ENCODE results near the gene RUBCN.
"Not testable (repeated sequence)": the region's sequence is repeated elsewhere in the genome, so short reads cannot be mapped to it uniquely, and the experiment has no call there.

DNA sequence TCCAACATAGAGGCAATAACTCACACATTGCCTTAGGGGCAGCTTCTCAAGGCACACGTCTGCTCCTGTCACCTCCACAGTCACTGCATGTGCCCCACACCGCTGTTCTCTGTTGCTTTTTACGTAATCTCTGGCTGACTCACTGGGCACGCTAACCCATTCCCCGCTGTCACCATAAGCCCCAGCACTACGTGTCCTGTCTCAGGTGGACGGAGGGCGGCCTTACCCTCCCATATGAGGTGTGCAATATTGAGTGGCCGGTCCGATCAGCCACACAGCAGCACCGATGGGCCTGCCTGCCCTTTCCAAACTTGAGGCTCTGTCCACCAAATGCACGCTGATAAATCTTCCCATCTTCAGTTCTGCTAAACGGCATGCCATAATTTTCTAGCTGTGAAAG, 115.2 kb downstream of the RUBCN start:
- TF ChIP-seq, protein P1, sequence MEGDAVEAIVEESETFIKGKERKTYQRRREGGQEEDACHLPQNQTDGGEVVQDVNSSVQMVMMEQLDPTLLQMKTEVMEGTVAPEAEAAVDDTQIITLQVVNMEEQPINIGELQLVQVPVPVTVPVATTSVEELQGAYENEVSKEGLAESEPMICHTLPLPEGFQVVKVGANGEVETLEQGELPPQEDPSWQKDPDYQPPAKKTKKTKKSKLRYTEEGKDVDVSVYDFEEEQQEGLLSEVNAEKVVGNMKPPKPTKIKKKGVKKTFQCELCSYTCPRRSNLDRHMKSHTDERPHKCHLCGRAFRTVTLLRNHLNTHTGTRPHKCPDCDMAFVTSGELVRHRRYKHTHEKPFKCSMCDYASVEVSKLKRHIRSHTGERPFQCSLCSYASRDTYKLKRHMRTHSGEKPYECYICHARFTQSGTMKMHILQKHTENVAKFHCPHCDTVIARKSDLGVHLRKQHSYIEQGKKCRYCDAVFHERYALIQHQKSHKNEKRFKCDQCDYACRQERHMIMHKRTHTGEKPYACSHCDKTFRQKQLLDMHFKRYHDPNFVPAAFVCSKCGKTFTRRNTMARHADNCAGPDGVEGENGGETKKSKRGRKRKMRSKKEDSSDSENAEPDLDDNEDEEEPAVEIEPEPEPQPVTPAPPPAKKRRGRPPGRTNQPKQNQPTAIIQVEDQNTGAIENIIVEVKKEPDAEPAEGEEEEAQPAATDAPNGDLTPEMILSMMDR (IDR thresholded peaks at IDR 0.05): not testable (repeated sequence)
- TF ChIP-seq POLR2A (IDR thresholded peaks at IDR 0.05): not testable (repeated sequence)
